Limb (tissue), 2 donors: Measurements from ENCODE around the gene EFCAB5.
A peak's percentile ranks its signal among the peaks of the same experiment; 100 is the strongest.
"Not testable (repeated sequence)": the region's sequence is repeated elsewhere in the genome, so short reads cannot be mapped to it uniquely, and the experiment has no call there.

Experiments
- DNase-seq, 2 donors: peaks; one replicate each; pipeline ENCODE4 v3.0.0-alpha.2; 2016; ENCODE audit errors: extremely low spot score in 2 of 2

Gene EFCAB5

DNA sequence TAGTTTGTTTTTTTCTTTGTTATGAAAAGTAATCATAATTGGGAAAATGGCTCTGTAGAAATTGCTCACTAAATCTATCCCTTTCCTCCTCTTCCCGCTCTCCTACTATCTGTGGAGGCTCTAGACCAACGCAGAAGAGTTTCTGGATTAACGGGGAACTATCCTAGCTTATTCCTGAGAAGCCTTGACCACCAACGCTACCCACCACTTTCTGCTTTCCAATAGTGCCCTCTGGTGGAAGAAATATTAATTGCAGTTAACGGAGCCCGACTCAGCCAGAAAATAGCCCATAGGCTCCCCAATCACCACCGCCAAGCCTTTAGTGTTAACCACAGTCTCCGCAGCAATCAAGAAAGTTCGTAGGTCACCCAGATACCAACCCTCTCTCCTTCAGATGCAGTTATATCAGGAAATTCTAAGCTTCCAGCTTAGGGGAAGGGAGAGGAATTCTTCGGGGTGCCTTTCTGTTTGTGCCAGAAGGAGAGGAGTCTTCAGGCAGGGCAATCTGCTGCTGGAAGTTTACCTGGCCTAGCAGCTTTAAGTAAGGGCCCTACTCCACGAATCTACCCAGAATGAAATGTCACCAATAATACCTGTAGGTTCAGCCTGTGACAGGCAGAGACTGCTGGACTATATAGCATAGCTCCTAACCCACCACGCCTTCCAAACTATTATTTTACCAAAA is 152.2 kb downstream of the EFCAB5 start:
- DNase-seq = peak; percentile 62 to 65

- DNase-seq = peak in 1 of 2 donors; percentile 38
Observed at GRCh38 chr17:30095507-30096244, 154.2 kb downstream of the EFCAB5 start.

GRCh38 chr17:30101686-30102390 is 160.4 kb downstream of the EFCAB5 start:
- DNase-seq = no peak

DNA sequence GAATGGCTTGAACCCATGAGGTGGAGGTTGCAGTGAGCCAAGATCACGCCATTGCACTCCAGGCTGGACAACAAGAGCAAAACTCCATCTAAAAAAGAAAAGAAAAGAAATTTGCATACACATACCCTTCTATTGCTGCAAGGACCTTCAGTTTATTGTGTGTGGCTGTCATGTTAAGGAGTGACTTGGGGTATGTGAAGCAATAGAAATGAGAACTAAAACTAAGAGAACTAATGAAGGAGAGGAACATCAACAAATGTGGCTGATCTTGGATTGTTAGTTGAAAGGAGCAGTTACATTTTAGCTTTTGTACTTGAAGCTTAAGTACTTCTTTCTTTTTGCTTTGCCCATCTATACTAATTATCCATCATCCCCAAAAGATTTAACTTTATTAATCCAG is 162.5 kb downstream of the EFCAB5 start:
- DNase-seq = no peak

- DNase-seq = peak; percentile 83 to 86
Observed at GRCh38 chr17:30104575-30105339, 163.3 kb downstream of the EFCAB5 start.

DNA sequence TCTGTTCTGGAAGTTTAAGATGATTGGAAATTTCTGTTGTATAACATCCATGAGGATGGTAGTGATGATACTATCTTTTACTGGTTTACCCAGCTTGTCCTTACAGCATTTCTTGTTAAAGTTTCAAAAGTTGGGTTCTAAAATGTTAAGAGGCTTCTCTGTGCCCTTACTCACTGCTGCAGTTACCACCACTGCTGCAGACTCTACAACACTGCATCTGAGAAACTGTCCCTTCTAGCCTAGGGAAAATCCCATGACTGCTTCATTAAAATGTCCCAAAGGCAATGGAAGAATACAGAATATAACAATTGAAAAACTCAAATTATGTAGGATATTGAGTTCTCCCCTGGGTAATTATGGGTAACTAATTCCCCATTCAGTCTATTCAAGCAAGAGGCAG is 171.4 kb downstream of the EFCAB5 start:
- DNase-seq = no peak

- DNase-seq = no peak
Observed at GRCh38 chr17:30113213-30113612, 171.8 kb downstream of the EFCAB5 start.

DNA sequence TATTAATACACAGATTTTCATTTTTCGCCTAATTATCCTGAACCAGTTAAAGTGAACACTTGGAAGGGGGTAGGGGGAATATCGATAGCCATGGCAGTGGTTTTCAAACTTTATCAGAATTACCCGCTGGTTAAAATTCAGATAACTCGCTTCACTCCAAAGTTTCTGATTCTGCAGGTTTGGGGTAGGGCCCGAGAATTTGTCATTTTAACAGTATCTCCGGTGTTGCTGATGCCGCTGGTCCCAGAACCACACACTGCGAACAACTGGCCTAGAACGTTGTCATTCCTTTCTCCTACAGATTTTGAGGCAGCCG is 174.9 kb downstream of the EFCAB5 start:
- no peak for DNase-seq

GRCh38 chr17:30116661-30117551 is 175.5 kb downstream of the EFCAB5 start, which contains the start of gene NSRP1:
NSRP1 (plus strand) TSS chr17:30116816; CDS start chr17:30116844, 28 bp downstream.
- peak; percentile 95 to 97 for DNase-seq

DNA sequence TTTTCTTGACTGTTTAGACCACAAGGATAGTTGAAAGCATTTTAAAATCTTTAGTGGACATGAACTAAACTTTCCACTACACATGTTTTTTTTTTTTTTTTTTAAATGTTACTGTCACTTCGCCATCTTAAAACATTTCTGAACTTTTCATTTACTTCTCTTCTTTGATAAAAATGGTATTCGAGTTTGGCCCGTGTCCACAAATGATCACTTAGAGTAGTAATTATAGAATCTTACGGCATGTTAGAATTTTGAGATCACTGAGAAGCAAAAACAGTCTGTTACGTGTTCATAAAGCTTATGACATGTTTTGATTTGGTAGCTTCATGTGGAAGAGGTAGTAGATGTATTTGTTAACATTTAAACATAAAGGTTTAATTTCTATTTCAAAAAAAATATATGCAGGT is 176.2 kb downstream of the EFCAB5 start:
- DNase-seq = no peak

- DNase-seq = not testable (repeated sequence)
Observed at GRCh38 chr17:30118635-30119034, 177.2 kb downstream of the EFCAB5 start.

- DNase-seq = no peak
Observed at GRCh38 chr17:30124273-30124796, 182.9 kb downstream of the EFCAB5 start.

- no peak for DNase-seq
Observed at GRCh38 chr17:30130121-30130520, 188.7 kb downstream of the EFCAB5 start.

DNA sequence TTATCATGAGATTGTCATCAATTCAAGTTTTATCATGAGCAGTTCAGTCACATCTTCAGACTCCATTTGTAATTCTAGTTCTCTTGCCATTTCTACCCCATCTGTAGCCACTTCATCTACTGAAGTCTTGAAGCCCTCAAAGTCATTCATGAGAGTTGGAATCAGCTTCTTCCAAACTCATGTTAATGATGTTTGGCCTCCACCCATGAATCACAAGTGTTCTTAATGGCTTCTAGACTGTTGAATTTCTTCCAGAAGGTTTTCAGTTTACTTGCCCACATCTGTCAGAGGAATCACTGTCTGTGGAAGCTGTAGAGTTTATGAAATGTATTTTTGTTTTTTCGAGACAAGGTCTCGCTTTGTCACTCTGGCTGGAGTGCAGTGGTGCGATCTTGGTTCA is 191.2 kb downstream of the EFCAB5 start:
- DNase-seq = no peak

GRCh38 chr17:30133197-30133596 is 191.8 kb downstream of the EFCAB5 start:
- no peak for DNase-seq

- no peak for DNase-seq
Observed at GRCh38 chr17:30134551-30134950, 193.1 kb downstream of the EFCAB5 start.

DNA sequence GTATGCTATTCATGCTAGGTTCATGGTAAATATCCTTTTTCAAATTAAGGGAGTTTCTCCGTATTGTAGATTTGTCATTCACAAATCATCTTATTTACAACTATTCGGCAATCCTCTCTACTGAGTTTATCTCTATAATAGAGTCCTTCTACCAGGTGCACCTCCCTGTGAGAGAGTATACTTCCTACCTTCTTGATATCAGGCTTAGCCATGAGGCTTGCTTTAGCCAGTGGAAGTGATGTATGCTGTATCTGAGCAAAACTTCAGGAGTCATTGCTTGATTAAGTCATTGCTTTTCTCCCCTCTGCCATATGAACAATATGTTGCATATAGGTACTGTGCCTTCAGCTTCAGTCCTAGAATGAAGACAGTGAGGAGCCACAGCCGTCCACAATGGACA is 195.7 kb downstream of the EFCAB5 start:
- DNase-seq = no peak

- DNase-seq = not testable (repeated sequence)
Observed at GRCh38 chr17:30147860-30148259, 206.4 kb downstream of the EFCAB5 start.

DNA sequence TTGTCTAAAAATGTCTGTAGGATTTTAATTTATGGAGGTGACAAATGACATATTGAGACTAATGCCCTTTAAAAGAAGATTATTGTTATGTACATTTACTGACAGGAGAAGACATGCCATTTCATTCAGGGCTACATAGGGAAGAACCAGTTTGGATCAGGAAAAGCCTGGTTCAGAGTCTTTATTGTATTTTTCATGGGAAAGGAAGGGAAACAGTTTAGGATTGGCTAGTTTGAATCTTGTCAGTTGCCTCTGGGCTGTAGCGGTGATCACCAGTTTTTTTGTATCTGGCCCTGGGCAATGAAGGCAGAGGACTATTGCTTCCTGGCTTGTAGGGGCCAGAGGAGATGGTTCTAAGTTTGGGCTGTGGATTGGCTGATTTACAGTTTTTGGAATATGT is 206.9 kb downstream of the EFCAB5 start:
- DNase-seq = no peak

DNA sequence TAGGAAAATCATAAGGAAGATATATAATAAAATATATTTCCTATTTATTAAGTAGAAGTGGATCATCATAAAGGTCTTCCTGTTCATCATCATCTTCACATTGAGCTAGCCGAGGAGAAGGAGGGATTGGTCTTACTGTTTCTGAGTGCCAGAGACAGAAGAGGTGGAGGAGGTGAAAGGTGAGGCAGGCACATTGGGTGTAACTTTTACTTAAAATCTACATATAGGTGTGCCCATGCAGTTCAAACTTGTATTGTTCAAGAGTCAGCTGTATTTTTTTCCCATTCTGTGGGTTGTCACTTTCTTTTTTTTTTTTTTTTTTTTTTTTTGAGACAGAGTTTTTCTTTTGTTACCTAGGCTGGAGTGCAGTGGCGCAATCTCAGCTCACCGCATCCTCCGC is 210.0 kb downstream of the EFCAB5 start:
- DNase-seq = no peak
